Fibroblast of skin of left biceps (primary cell): ENCODE measurements around the gene ACP7.
"Not testable (repeated sequence)": the region's sequence is repeated elsewhere in the genome, so short reads cannot be mapped to it uniquely, and the experiment has no call there.

Experiments used
- DNase-seq, 2 experiments: peaks; one replicate each; pipeline ENCODE4 v3.0.0-alpha.2; 2013; ENCODE audit warnings: low read depth in 2 of 2

The ACP7 gene

GRCh38 chr19:39106194-39106593, 22.0 kb downstream of the ACP7 start:
- DNase-seq: no peak

- no peak for DNase-seq
Observed at GRCh38 chr19:39109641-39110040, 25.5 kb downstream of the ACP7 start.

GRCh38 chr19:39110263-39110967, 26.2 kb downstream of the ACP7 start:
- DNase-seq: no peak

- no peak for DNase-seq
Observed at GRCh38 chr19:39111593-39112199, 27.5 kb downstream of the ACP7 start.

- DNase-seq: no peak
Observed at GRCh38 chr19:39112338-39112890, 28.2 kb downstream of the ACP7 start.

- DNase-seq: no peak
Observed at GRCh38 chr19:39113199-39113598, 29.0 kb downstream of the ACP7 start.

GRCh38 chr19:39115105-39115847, 31.1 kb downstream of the ACP7 start:
- no peak for DNase-seq

- DNase-seq: not testable (repeated sequence)
Observed at GRCh38 chr19:39117023-39117422, 32.9 kb downstream of the ACP7 start.

GRCh38 chr19:39119830-39120229, 35.7 kb downstream of the ACP7 start:
- DNase-seq: no peak

- no peak for DNase-seq
Observed at GRCh38 chr19:39122934-39123731, 39.0 kb downstream of the ACP7 start.

GRCh38 chr19:39124136-39124764, 40.1 kb downstream of the ACP7 start:
- DNase-seq: no peak

- no peak for DNase-seq
Observed at GRCh38 chr19:39125199-39125553, 41.0 kb downstream of the ACP7 start.

- peak; percentile 93 to 94 for DNase-seq
Observed at GRCh38 chr19:39125554-39126311, 41.6 kb downstream of the ACP7 start, which contains the start of gene PAK4. Gene PAK4 (plus strand): TSS chr19:39125786. CDS start chr19:39169554, 43,768 bp downstream.

- no peak for DNase-seq
Observed at GRCh38 chr19:39126312-39127187, 42.4 kb downstream of the ACP7 start.

GRCh38 chr19:39127812-39128515, 43.8 kb downstream of the ACP7 start:
- no peak for DNase-seq

GRCh38 chr19:39128516-39129079, 44.4 kb downstream of the ACP7 start:
- DNase-seq: no peak

- DNase-seq: no peak
Observed at GRCh38 chr19:39129116-39129515, 44.9 kb downstream of the ACP7 start.
